ENCODE measurements around the gene HBG2.
"Not testable (repeated sequence)": the region's sequence is repeated elsewhere in the genome, so short reads cannot be mapped to it uniquely, and the experiment has no call there.

HBG2 gene

GRCh38 chr11:5280582-5281102 is 26.1 kb upstream of the HBG2 start:
- DNase-seq, result no peak

GRCh38 chr11:5279471-5280090 is 25.0 kb upstream of the HBG2 start:
- DNase-seq, result no peak

- no peak for DNase-seq
These were observed 23.3 kb upstream of the HBG2 start for GRCh38 chr11:5277807-5278382.

- DNase-seq, result no peak
These were observed 22.1 kb upstream of the HBG2 start for GRCh38 chr11:5276697-5277096.

GRCh38 chr11:5275369-5276110 is 21.0 kb upstream of the HBG2 start:
- no peak for DNase-seq

GRCh38 chr11:5274395-5274794 is 19.8 kb upstream of the HBG2 start:
- no peak for DNase-seq

GRCh38 chr11:5272395-5273017 is 17.9 kb upstream of the HBG2 start:
- DNase-seq, result no peak

GRCh38 chr11:5269715-5270147 is 15.2 kb upstream of the HBG2 start, which contains the start of gene HBE1:
HBE1 (minus strand) TSS chr11:5269945; CDS start chr11:5269890, 55 bp downstream.
- DNase-seq, result no peak

GRCh38 chr11:5267033-5267563 is 12.5 kb upstream of the HBG2 start:
- no peak for DNase-seq

GRCh38 chr11:5266609-5267008 is 12.0 kb upstream of the HBG2 start:
- no peak for DNase-seq

- DNase-seq, result no peak
These were observed 11.3 kb upstream of the HBG2 start for GRCh38 chr11:5265832-5266231.

GRCh38 chr11:5258543-5259262 is 4.1 kb upstream of the HBG2 start:
- DNase-seq, result no peak

- no peak for DNase-seq
These were observed 2.7 kb upstream of the HBG2 start for GRCh38 chr11:5257296-5257695.

GRCh38 chr11:5254023-5254422 is 558 bp downstream of the HBG2 start:
- DNase-seq, result not testable (repeated sequence)

GRCh38 chr11:5253440-5253839 is 1.1 kb downstream of the HBG2 start:
- not testable (repeated sequence) for DNase-seq

GRCh38 chr11:5252919-5253265 is 1.7 kb downstream of the HBG2 start:
- no peak for DNase-seq

- DNase-seq, result no peak
These were observed 2.2 kb downstream of the HBG2 start for GRCh38 chr11:5252192-5252918.

GRCh38 chr11:5251746-5252145 is 2.8 kb downstream of the HBG2 start:
- no peak for DNase-seq

GRCh38 chr11:5250543-5251204 is 3.9 kb downstream of the HBG2 start:
- no peak for DNase-seq

- not testable (repeated sequence) for DNase-seq
These were observed 4.7 kb downstream of the HBG2 start, which contains the start of gene HBG1 for GRCh38 chr11:5249807-5250396. HBG1 (minus strand) TSS chr11:5249857; CDS start chr11:5249804, 53 bp downstream.

GRCh38 chr11:5248498-5248897 is 6.1 kb downstream of the HBG2 start:
- not testable (repeated sequence) for DNase-seq
